Activated naive CD8-positive, alpha-beta T cell treated with anti-CD3 and anti-CD28 coated beads, Interleukin-2, amount 50 U/mL, for 24 hours (primary cell): Measurements from ENCODE around the gene ACER3.

Experiments used
- ATAC-seq: fragments of 150-1000 bp; cut with Tn5 transposase; one replicate; pipeline ENCODE4 v1.10.0; 2021
- DNase-seq: peaks from one replicate; pipeline ENCODE4 v3.0.0; 2021
- H3K27ac Mint-ChIP-seq: one replicate; pipeline ENCODE4 v1.8.0; 2021; ENCODE audit warnings: mild to moderate bottlenecking, mixed read lengths
- H3K27me3 Mint-ChIP-seq: one replicate; pipeline ENCODE4 v1.8.0; 2021; ENCODE audit warnings: mixed read lengths
- H3K36me3 Mint-ChIP-seq: one replicate; pipeline ENCODE4 v1.8.0; 2021; ENCODE audit warnings: low read depth, mixed read lengths
- H3K4me1 Mint-ChIP-seq: one replicate; pipeline ENCODE4 v1.8.0; 2021; ENCODE audit warnings: mixed read lengths
- H3K4me3 Mint-ChIP-seq: one replicate; pipeline ENCODE4 v1.8.0; 2021; ENCODE audit warnings: mild to moderate bottlenecking, moderate library complexity, mixed read lengths
- H3K9me3 Mint-ChIP-seq: one replicate; pipeline ENCODE4 v1.8.0; 2021; ENCODE audit warnings: mixed read lengths

ACER3 gene

DNA sequence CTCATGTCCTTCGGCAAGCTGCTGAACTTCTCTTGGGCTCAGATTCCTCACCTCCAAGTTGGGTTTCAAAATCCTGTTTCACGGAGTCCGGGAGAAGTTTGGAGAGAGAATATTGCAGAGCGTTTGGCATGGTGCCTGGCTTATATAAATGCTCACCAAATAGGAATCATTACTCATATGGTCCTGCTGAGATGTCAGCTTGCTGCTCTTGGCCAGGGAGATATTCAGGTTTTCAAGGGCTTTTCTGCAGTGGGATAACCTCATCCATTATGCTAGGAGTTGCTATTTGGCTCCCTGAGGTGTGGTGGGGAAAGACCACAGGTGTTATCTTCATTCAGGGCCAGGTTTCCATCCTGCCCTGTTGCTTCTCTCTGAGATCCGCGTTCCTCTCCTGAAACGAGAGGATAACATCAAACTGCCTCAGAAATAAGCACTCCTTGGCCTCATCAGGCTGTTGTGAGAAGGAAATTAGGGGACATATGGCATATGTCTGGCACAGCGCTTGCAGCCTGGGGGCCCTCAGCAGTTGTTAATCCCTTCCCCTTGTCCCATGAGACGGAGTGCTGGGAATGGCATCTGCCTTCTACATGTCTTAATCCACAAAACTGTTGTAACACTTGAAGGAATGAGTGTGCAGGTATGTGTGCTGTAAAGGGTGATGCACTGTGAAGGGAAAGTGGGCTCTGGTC lies 29.9 kb upstream of the ACER3 start:
- Mint-ChIP-seq H3K27ac (no peak overlapping the region), H3K36me3 (no peaks in the 10 kb centered on the region), H3K4me3 (no peak overlapping the region), H3K27me3 (peaks cover 4% of the 10 kb centered on the region), H3K9me3 (no peaks in the 10 kb centered on the region), H3K4me1 (no peaks in the 10 kb centered on the region)
- ATAC-seq (no peak), DNase-seq (no peak)

DNA sequence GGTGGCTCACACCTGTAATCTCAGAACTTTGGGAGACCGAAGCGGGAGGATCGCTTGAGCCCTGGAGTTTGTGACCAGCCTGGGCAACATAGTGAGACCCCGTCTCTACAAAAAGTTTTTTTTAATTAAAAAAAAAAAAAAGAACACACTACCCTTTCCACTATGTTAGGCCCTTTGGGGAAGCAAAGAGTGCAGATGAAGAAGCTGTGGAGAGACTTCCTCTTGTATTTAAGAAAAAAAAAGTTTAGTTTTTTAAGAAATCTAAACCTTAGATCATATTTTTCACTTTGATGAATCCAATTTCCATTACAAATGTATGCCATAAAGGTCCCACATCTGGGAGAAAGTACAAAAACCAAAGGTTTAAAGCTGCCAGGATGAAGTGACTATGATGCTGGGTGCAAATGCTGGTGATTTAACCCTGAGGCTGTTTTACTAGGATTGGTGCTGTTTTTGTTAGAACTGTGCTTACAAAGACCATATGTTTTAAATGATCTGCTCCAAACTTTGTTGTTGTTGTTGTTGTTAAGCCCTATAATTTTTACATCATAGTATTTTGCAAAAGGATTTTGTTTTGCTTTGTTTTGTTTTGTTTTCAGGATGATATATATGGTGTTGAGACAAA lies 28.9 kb upstream of the ACER3 start:
- no peaks in the 10 kb centered on the region for H3K9me3 Mint-ChIP-seq
- H3K4me1 Mint-ChIP-seq, result no peaks in the 10 kb centered on the region
- DNase-seq (no peak), ATAC-seq (no peak)
- H3K27me3 Mint-ChIP-seq, result peaks cover 4% of the 10 kb centered on the region
- H3K4me3 Mint-ChIP-seq, result no peak overlapping the region
- H3K27ac Mint-ChIP-seq, result no peak overlapping the region
- H3K36me3 Mint-ChIP-seq, result no peaks in the 10 kb centered on the region

DNA sequence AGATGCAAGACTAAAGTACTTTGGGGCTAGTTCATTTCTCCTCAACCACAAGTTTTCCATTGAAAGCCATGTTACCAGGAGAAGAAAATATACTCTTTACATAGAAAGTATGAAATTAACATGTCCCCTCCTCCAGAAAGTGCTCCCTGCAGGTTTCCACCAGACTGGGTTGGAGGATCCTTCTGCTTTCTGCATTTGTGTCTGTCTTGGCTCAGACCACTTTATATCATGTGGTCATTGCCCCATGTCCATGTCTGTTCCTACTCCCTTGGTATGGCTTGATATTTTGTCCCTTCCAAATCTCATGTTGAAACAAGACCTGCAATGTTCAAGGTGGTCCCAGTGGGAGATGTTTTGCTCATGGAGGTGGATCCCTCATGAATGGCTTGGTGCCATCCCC lies 28.4 kb upstream of the ACER3 start:
- peaks cover 4% of the 10 kb centered on the region for H3K27me3 Mint-ChIP-seq
- H3K9me3 Mint-ChIP-seq, result no peaks in the 10 kb centered on the region
- H3K4me1 Mint-ChIP-seq, result no peaks in the 10 kb centered on the region
- no peak for ATAC-seq
- DNase-seq, result no peak
- H3K36me3 Mint-ChIP-seq, result no peaks in the 10 kb centered on the region
- H3K4me3 Mint-ChIP-seq, result no peak overlapping the region
- no peak overlapping the region for H3K27ac Mint-ChIP-seq

DNA sequence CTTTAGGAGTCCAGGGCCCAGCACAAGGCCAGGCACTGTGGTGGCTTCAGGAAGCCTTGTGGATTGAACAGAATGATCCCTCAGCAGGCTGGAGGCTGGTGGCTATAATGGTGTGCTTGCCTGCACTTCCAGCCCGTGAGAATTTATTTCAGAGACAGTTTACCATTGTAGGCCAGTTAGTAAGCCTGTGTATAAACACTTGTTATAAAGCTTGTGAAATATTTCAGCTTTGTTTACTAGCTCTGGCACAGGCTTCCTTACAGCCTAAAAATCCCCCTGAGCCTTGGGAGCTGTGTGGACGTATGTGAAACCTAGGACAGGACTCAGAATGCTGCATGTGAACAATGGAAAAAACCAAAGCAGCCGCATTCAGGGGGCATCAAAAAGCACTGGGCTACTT lies 26.6 kb upstream of the ACER3 start:
- H3K27ac Mint-ChIP-seq, result no peak overlapping the region
- H3K4me1 Mint-ChIP-seq, result no peaks in the 10 kb centered on the region
- no peaks in the 10 kb centered on the region for H3K9me3 Mint-ChIP-seq
- DNase-seq (no peak), ATAC-seq (no peak)
- no peaks in the 10 kb centered on the region for H3K36me3 Mint-ChIP-seq
- H3K4me3 Mint-ChIP-seq, result no peak overlapping the region
- H3K27me3 Mint-ChIP-seq, result peaks cover 8% of the 10 kb centered on the region

DNA sequence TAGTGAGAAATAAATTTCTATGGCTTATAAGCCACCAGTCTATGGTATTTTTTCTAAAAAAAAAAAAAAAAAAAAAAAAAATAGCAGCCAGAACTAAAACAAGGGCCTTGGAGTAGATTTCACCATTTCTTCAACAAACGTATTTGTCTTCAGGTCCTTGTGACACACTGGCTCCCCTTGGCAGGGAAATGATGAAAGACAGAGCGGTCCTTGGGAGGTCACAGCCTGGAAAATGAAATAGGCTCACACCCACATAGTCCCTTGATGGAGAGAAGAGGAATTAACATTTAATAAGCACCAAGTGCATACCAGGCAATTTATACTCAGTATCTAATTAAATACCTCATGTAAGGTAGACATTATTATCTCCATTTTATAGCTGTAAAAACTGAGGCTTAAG lies 25.7 kb upstream of the ACER3 start:
- no peaks in the 10 kb centered on the region for H3K9me3 Mint-ChIP-seq
- ATAC-seq (no peak), DNase-seq (no peak)
- no peak overlapping the region for H3K27ac Mint-ChIP-seq
- H3K27me3 Mint-ChIP-seq, result peaks cover 13% of the 10 kb centered on the region
- H3K36me3 Mint-ChIP-seq, result no peaks in the 10 kb centered on the region
- no peaks in the 10 kb centered on the region for H3K4me1 Mint-ChIP-seq
- no peak overlapping the region for H3K4me3 Mint-ChIP-seq

DNA sequence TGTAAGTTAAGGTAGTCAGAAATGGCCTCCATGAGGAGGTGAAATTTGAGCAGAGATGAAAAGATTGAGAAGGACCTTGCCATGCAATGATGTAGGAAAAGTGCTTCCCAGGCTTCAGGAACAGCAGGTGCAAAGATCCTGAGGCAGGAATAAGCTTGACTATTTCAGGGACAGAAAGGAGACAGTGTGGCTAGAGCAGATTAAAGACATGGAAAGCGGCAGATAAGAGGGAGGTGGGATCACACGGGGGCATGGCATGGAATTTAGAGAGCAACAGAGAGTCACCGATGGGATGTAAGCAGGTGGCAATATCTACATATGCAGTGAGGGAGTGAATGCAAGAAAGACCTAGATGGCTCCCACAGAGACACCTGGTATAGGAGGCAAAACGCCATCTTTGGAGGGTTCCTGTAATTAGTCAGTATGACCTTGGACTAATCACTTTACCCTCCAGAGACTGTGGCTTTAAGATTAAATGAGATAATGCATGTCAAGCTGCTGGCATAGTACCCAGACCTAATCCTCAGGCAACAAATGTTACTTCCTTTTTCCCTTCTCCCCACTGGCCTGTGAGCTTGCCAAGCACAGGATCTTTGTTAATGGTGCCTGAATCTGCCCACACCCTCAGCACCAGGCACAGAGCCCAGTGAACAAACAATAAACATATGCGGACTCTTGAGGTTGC lies 24.6 kb upstream of the ACER3 start:
- H3K4me1 Mint-ChIP-seq, result no peaks in the 10 kb centered on the region
- DNase-seq, result no peak
- H3K27ac Mint-ChIP-seq, result no peak overlapping the region
- no peak overlapping the region for H3K4me3 Mint-ChIP-seq
- H3K9me3 Mint-ChIP-seq, result no peaks in the 10 kb centered on the region
- H3K36me3 Mint-ChIP-seq, result no peaks in the 10 kb centered on the region
- H3K27me3 Mint-ChIP-seq, result peaks cover 12% of the 10 kb centered on the region
- no peak for ATAC-seq

DNA sequence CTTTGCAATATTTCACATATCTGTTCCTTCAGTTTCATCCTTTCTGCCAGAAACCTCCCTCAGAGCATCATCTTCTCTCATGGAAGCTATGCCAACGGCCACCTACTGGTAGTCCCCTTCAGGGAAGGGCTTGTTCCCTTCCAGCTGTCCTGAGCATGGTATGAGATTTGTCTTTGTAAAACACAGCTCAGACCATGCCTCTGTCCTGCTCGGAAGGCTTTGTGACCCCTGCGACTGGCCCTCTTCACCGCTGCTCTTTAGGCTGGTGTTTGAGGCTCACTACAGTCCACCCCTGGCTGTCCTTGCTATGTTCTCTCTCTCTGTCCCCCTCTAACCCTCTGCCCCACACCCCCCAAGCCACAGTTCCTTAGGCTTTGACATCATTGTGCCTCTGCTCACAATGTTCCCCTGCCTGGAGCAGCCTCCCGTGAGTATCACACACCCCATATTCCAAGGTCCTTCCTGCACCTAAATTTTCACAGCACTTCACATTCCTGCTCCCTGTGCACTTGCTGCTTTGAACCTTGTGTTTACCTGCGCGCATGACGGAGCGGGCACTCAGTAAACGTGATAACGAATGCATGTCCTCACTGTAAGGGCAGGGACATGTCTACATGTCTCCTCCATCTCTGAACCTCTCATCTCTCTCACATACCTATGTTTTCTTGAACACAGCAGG lies 24.0 kb upstream of the ACER3 start:
- Mint-ChIP-seq H3K36me3 (no peaks in the 10 kb centered on the region), H3K27me3 (peaks cover 17% of the 10 kb centered on the region), H3K9me3 (no peaks in the 10 kb centered on the region), H3K4me3 (no peak overlapping the region), H3K4me1 (no peaks in the 10 kb centered on the region), H3K27ac (no peak overlapping the region)
- DNase-seq, result no peak
- ATAC-seq, result no peak

DNA sequence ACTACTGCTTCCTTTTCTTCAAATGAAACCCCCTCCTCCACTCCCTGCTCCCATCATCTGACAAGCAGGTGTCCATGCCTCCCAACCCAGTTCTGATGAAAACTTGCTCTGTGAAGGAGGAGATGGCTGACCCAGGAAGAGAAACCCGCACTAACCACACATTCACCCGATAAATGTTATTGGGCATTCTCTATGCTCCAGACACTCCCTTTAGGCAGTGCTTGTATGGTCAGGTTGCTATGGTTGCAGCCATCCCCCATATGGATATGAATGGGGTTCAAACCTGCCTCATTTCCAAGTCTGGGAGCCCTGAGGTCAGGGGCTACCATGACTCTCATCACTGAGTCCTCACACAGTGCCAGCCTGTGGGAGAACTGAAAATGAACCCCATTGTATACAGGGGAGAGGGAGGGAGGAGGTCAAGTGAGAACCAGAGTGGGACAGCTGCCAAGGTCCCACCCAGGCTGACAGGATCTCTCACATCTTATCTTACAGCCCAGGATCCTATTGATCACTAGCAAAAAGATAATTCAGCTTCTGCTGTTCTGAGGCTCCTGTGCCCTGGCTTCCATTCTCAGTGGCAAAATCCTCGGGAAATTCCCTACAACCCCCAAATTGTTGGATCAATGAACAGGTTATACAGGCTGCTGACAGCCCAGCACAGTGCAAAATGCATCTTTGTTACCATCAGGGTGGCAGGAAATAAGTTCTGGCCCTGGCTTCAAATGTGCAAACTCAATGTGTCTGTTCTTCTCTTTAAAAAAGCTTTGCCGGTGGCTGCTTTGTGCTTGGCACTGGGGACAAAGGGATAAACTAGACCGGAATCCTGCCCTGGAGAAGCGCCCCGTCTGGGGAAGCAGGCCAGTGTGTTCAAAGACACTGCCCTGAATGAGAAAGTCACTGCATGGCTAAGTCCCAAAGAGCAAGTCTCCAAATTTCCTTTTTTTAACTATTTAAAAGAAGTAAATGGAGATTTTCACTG lies 22.7 kb upstream of the ACER3 start:
- no peak overlapping the region for H3K27ac Mint-ChIP-seq
- H3K4me3 Mint-ChIP-seq, result no peak overlapping the region
- H3K9me3 Mint-ChIP-seq, result no peaks in the 10 kb centered on the region
- ATAC-seq (no peak), DNase-seq (no peak)
- H3K4me1 Mint-ChIP-seq, result no peaks in the 10 kb centered on the region
- H3K27me3 Mint-ChIP-seq, result peaks cover 20% of the 10 kb centered on the region
- H3K36me3 Mint-ChIP-seq, result no peaks in the 10 kb centered on the region

DNA sequence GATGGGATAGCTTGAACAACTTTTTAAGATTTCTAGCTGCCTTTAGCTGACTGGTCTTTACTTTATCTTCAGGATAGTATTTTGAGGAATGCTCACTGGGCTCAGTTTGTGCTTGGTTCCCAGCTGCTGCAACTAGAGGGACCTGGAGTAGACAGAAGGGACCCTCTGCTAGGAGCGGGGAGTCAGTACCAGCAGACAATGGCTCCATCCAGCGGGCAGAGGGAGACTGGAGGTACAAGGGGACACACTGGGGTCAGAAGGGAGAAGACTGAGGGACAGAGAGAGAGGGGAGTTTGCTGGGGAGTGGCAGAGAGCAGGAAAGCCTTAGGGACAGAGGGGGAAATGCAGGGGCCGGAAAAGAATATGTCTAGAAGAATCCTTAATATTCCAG lies 22.0 kb upstream of the ACER3 start:
- Mint-ChIP-seq H3K27ac (no peak overlapping the region), H3K36me3 (no peaks in the 10 kb centered on the region), H3K9me3 (no peaks in the 10 kb centered on the region), H3K4me3 (no peak overlapping the region), H3K4me1 (no peaks in the 10 kb centered on the region), H3K27me3 (peaks cover 25% of the 10 kb centered on the region)
- no peak for ATAC-seq
- no peak for DNase-seq

DNA sequence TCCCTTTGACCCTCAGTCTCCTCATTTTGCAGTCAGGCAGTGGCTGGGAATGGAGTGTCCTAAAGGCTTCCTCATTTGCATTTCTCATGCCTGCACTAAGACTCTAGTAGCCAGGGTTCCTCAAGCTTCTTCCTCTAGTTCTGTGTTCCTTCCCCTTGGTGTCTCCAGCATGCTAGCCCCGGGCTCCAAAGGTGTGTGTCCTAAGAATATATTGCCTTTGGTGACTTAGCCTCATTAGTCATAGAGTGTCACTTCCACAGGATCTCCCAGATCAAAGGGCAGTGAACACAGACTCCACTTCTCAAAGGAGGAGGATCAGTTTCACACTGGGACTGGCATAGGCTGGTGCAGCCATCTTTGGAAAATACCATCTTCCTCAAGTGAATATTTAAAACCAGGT lies 21.4 kb upstream of the ACER3 start:
- Mint-ChIP-seq H3K27ac (no peak overlapping the region), H3K27me3 (peaks cover 27% of the 10 kb centered on the region), H3K9me3 (no peaks in the 10 kb centered on the region), H3K4me1 (no peaks in the 10 kb centered on the region), H3K36me3 (no peaks in the 10 kb centered on the region), H3K4me3 (no peak overlapping the region)
- ATAC-seq (no peak), DNase-seq (no peak)

DNA sequence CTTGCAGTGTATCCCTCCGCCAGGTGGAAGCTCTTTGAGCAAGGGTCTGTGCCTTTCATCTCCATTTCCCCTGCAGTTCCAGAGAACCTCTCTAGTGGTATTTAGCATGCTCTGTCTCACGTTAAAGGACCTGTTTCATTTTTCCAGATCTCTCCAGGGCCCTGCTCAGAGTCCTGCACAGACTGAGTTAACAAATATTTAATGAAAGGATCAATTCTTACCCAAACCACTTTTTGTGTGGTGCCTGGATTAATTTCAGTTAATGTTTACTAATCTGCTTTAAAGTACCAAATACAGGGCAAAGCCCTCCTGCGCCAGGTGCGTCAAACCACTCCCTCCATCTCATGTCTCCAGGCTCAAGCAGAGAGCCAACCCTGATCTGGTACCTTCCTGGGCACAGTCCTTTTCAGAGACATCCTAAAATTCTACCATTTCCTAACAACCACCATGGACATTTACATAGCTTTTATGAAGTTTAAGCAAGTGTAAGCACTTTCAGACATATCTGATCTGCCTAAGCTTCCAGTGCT lies 18.7 kb upstream of the ACER3 start:
- no peaks in the 10 kb centered on the region for H3K36me3 Mint-ChIP-seq
- ATAC-seq, result no peak

DNA sequence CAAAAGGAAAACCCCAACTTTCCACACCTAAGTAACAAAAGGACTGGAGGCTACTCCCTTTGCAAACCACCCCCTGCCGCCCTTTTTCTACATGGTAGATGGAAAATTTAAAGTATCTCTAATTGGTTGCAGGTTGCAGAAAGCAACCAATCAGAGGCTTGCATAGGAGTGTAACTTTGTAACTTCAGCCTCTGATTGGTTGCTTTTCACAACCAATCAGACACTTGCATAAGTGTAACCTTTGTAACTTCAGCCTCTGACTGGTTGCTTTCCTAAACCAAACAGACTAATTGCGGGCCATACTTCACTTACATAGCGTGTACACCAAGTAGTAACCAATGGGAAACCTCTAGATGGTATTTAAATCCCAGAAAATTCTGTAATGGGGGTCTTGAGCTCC lies 16.8 kb upstream of the ACER3 start:
- no peak for ATAC-seq
- Mint-ChIP-seq H3K36me3 (no peaks in the 10 kb centered on the region), H3K4me1 (no peaks in the 10 kb centered on the region), H3K27ac (no peak overlapping the region), H3K27me3 (peaks cover 38% of the 10 kb centered on the region), H3K9me3 (no peaks in the 10 kb centered on the region), H3K4me3 (no peak overlapping the region)
- no peak for DNase-seq

More for the DNA sequence above, 18.7 kb upstream of the ACER3 start:
- no peaks in the 10 kb centered on the region for H3K9me3 Mint-ChIP-seq
- no peak overlapping the region for H3K4me3 Mint-ChIP-seq
- no peaks in the 10 kb centered on the region for H3K4me1 Mint-ChIP-seq
- no peak for DNase-seq
- H3K27me3 Mint-ChIP-seq, result peaks cover 36% of the 10 kb centered on the region
- no peak overlapping the region for H3K27ac Mint-ChIP-seq

DNA sequence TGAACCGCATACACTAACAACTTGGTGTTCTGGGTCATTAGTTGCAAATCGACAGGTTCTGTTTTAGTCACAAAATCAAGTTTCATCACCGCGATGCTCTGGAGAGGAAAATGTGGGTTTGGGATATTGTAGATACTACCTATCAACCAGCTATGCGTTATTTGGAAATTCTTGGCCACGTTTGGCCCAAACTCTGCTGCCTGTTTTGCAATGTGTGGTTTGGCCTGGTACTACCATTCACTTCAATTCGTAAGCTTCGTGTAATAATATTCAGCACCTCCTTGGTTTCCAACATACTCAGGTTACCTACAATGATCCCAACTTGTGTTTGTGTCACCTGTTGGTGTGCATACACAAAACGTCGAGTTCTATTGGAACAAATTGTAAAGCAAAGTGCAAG lies 16.2 kb upstream of the ACER3 start:
- no peak overlapping the region for H3K27ac Mint-ChIP-seq
- no peaks in the 10 kb centered on the region for H3K4me1 Mint-ChIP-seq
- H3K27me3 Mint-ChIP-seq, result peaks cover 38% of the 10 kb centered on the region
- H3K9me3 Mint-ChIP-seq, result no peaks in the 10 kb centered on the region
- no peak overlapping the region for H3K4me3 Mint-ChIP-seq
- DNase-seq, result no peak
- no peaks in the 10 kb centered on the region for H3K36me3 Mint-ChIP-seq
- ATAC-seq, result no peak

DNA sequence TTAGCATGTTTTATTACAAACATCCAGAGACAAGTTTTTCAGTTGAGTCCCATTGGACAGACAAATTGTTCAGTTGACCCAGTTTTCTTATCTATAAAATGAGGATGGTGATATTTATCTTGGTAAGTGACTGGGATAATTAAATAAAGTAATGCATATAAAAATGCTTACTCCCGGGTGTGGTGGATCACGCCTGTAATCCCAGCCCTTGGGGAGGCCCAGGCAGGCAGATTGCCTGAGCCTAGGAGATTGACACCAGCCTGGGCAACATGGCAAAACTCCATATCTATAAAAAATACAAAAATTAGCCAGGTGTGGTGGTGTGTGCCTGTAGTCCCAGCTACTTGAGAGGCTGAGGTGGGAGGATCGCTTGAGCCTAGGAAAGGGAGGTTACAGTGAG lies 15.6 kb upstream of the ACER3 start:
- Mint-ChIP-seq H3K27ac (no peak overlapping the region), H3K27me3 (peaks cover 35% of the 10 kb centered on the region), H3K9me3 (no peaks in the 10 kb centered on the region), H3K4me3 (no peak overlapping the region), H3K36me3 (no peaks in the 10 kb centered on the region), H3K4me1 (no peaks in the 10 kb centered on the region)
- ATAC-seq (no peak), DNase-seq (no peak)
